GM12891 (cell line): ENCODE measurements around the gene CRIM1.

Source experiments
- POLR2A ChIP-seq: IDR thresholded peaks from 2 replicates; pipeline ENCODE4 v1.6.1; 2011; ENCODE audit warnings: low read depth, low read length, control low read depth
- POLR2AphosphoS5 ChIP-seq: IDR thresholded peaks from 2 replicates; pipeline ENCODE4 v1.6.1; 2011; ENCODE audit warnings: low read depth, low read length, control low read depth

GRCh38 chr2:36486521-36487044 is 131.0 kb downstream of the CRIM1 start:
- TF ChIP-seq POLR2A, result no peak
- TF ChIP-seq POLR2AphosphoS5, result no peak
